ENCODE results near the gene MYO10.

DNA sequence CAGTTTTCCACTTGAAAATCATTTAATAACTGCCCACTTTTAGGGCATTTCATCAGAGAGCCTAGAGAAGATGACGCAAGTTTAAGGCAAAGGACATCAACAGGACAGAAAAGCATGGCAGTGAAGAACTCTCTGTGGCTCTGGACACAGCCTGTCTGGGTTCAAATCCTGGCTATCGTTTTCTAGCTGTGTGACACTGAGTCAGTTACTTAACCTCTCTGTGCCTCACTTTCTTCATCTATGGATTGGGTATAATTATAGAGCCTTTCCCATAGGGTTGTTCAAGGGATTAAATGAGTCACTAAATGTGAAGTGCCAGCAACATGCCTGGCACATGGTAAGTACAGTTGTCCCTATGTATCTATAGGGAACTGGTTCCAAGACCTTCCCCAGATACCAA lies 6.7 kb downstream of the MYO10 start:
- TF ChIP-seq CTCF (tag by site-specific recombination; IDR thresholded peaks at IDR 0.05) = no peak
- no peak for TF ChIP-seq REST (tag by site-specific recombination; IDR thresholded peaks at IDR 0.05)
- no peak for TF ChIP-seq INSM2 (tag by site-specific recombination; IDR thresholded peaks at IDR 0.05)
- TF ChIP-seq ZNF274 (IDR thresholded peaks at IDR 0.05; ENCODE audit: low read length) = no peak
- no peak for TF ChIP-seq ZNF274 (tag by site-specific recombination; IDR thresholded peaks at IDR 0.05; ENCODE audit: borderline replicate concordance)
- TF ChIP-seq ZNF121 (tag by site-specific recombination; IDR thresholded peaks at IDR 0.05) = no peak
- no peak for TF ChIP-seq ZBTB7A (tag by site-specific recombination; IDR thresholded peaks at IDR 0.05; ENCODE audit: low read depth)
- no peak for TF ChIP-seq ZNF202 (tag by site-specific recombination; IDR thresholded peaks at IDR 0.05; ENCODE audit: borderline replicate concordance)
- TF ChIP-seq ZBTB26 (tag by site-specific recombination; optimal IDR thresholded peaks at IDR 0.05) = no peak
- TF ChIP-seq ZNF23 (tag by site-specific recombination; IDR thresholded peaks at IDR 0.05; ENCODE audit: borderline replicate concordance) = no peak
- TF ChIP-seq MZF1 (tag by site-specific recombination; IDR thresholded peaks at IDR 0.05; ENCODE audit: borderline replicate concordance) = no peak
